Activated CD8-positive, alpha-beta T cell treated with anti-CD3 and anti-CD28 coated beads, Interleukin-2, amount 10 ng/mL, durations not matched to agents 7 days and 5 days (primary cell): ENCODE data around the gene ADAMTSL2. TPM values are rescaled to one million over a fixed set of nuclear protein-coding genes. Genes with fewer than 3 reads are reported as not detected.

Experiments used
- ATAC-seq: fragments of 150-1000 bp; cut with Tn5 transposase; one replicate; pipeline ENCODE4 v1.10.0; 2021; ENCODE audit warnings: moderate library complexity
- CTCF ChIA-PET: fragments of 350-600 bp; sonication (Branson Sonifier 250); formaldehyde crosslinking; loops from one replicate; lab custom pipeline; 2021; ENCODE audit warnings: antibody characterized with exemption; lab: Charles Lee
- POLR2A ChIA-PET: fragments of 350-600 bp; sonication (Branson Sonifier 250); formaldehyde crosslinking; loops from one replicate; lab custom pipeline; 2021; ENCODE audit warnings: antibody characterized with exemption; lab: Charles Lee
- DNase-seq: peaks from one replicate; pipeline ENCODE4 v3.0.0-alpha.2; 2020
- H3K27ac Mint-ChIP-seq: one replicate; pipeline ENCODE4 v1.8.0; 2021; ENCODE audit warnings: mild to moderate bottlenecking, mixed read lengths
- H3K27me3 Mint-ChIP-seq: one replicate; pipeline ENCODE4 v1.8.0; 2021; ENCODE audit warnings: low read depth, mixed read lengths
- H3K36me3 Mint-ChIP-seq: one replicate; pipeline ENCODE4 v1.8.0; 2021; ENCODE audit warnings: low read depth, mixed read lengths
- H3K4me1 Mint-ChIP-seq: one replicate; pipeline ENCODE4 v1.8.0; 2021; ENCODE audit warnings: low read depth, mixed read lengths
- H3K4me3 Mint-ChIP-seq: one replicate; pipeline ENCODE4 v1.8.0; 2021; ENCODE audit warnings: mild to moderate bottlenecking, mixed read lengths
- H3K9me3 Mint-ChIP-seq: one replicate; pipeline ENCODE4 v1.8.0; 2022; ENCODE audit warnings: mixed read lengths; ENCODE audit not compliant: insufficient read depth
- total RNA-seq, 2 experiments: library from RNA; stranded (reverse); gene quantifications; one replicate each; pipeline ENCODE4 v1.2.3, GENCODE V29; 2021

ADAMTSL2 gene
- total RNA-seq, 2 experiments from 2014 or later: not detected

DNA sequence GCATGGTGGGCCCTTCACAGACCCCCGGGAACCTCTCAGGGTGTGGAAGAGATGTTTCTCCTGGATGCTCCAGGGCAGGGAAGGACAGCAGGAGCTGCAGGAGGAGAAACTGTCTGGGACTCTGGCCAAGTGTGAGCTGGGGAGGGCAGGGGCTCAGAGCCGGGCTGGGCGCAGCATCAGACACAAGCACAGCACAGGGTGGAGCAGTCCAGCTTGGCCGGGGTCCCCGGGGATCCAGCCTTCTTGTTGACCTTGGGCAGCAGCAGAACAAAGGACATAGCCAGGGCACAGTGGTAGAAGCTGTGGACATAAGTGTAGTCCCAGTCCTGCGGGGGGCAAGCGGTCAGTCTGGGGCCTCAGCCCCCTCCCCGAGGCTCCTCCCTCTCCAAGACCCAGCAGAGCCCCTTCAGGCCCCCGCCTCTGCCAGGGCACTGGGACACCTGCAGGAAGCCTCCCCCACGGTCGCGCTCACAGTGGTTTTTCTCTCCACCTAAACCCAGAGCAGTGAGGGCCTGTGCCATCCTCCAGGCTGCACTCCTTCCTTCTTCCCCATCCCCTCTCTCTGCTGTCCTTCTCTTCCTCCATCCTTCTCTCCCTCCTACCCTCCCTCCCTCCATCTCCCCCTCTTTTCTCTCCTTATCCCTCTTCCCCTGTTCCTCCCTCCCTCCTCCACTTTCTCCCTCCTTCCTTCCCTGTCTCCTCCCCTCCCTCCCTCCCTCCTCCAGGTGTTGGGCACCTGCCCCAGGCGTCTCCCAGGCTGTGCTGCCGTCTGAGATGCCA, 19.9 kb upstream of the ADAMTSL2 start:
- H3K9me3 Mint-ChIP-seq: no peaks in the 10 kb centered on the region
- H3K4me3 Mint-ChIP-seq: no peak overlapping the region
- no peak for DNase-seq
- ATAC-seq: no peak
- CTCF ChIA-PET: interaction anchor here (0.8 kb wide), 1 partner anchor 28 kb away, joined by 3 read pairs; no protein-coding TSS in a partner anchor
- H3K27ac Mint-ChIP-seq: no peak overlapping the region
- H3K36me3 Mint-ChIP-seq: no peaks in the 10 kb centered on the region
- POLR2A ChIA-PET: no interaction called here
- no peaks in the 10 kb centered on the region for H3K27me3 Mint-ChIP-seq
- H3K4me1 Mint-ChIP-seq: peaks cover 3% of the 10 kb centered on the region

GRCh38 chr9:133515240-133515610, 19.3 kb upstream of the ADAMTSL2 start:
- ChIA-PET POLR2A (no interaction called here), CTCF (no interaction called here)
- DNase-seq (no peak), ATAC-seq (no peak)
- Mint-ChIP-seq H3K27ac (no peak overlapping the region), H3K27me3 (no peaks in the 10 kb centered on the region), H3K9me3 (no peaks in the 10 kb centered on the region), H3K36me3 (no peaks in the 10 kb centered on the region), H3K4me3 (no peak overlapping the region), H3K4me1 (no peaks in the 10 kb centered on the region)

GRCh38 chr9:133515615-133516255, 18.8 kb upstream of the ADAMTSL2 start:
- POLR2A ChIA-PET: no interaction called here
- H3K27me3 Mint-ChIP-seq: no peaks in the 10 kb centered on the region

GRCh38 chr9:133516256-133516960, 18.1 kb upstream of the ADAMTSL2 start:
- H3K36me3 Mint-ChIP-seq: no peaks in the 10 kb centered on the region
- H3K9me3 Mint-ChIP-seq: no peaks in the 10 kb centered on the region
- POLR2A ChIA-PET: no interaction called here
- no peak for ATAC-seq
- H3K27ac Mint-ChIP-seq: no peak overlapping the region
- no peak for DNase-seq
- H3K27me3 Mint-ChIP-seq: no peaks in the 10 kb centered on the region
- CTCF ChIA-PET: no interaction called here
- H3K4me3 Mint-ChIP-seq: no peak overlapping the region
- no peaks in the 10 kb centered on the region for H3K4me1 Mint-ChIP-seq

More at GRCh38 chr9:133515615-133516255, 18.8 kb upstream of the ADAMTSL2 start:
- no peaks in the 10 kb centered on the region for H3K4me1 Mint-ChIP-seq
- DNase-seq (no peak), ATAC-seq (no peak)
- H3K27ac Mint-ChIP-seq: no peak overlapping the region
- H3K9me3 Mint-ChIP-seq: no peaks in the 10 kb centered on the region
- H3K4me3 Mint-ChIP-seq: no peak overlapping the region
- CTCF ChIA-PET: no interaction called here
- no peaks in the 10 kb centered on the region for H3K36me3 Mint-ChIP-seq

- no peaks in the 10 kb centered on the region for H3K36me3 Mint-ChIP-seq
- H3K27ac Mint-ChIP-seq: no peak overlapping the region
- CTCF ChIA-PET: no interaction called here
- no peaks in the 10 kb centered on the region for H3K9me3 Mint-ChIP-seq
- no peak overlapping the region for H3K4me3 Mint-ChIP-seq
- ATAC-seq (no peak), DNase-seq (no peak)
- POLR2A ChIA-PET: no interaction called here
- no peaks in the 10 kb centered on the region for H3K4me1 Mint-ChIP-seq
- H3K27me3 Mint-ChIP-seq: no peaks in the 10 kb centered on the region
These were observed 17.5 kb upstream of the ADAMTSL2 start for GRCh38 chr9:133516961-133517350.

GRCh38 chr9:133517711-133518110, 16.8 kb upstream of the ADAMTSL2 start:
- Mint-ChIP-seq H3K9me3 (no peaks in the 10 kb centered on the region), H3K27ac (no peak overlapping the region), H3K36me3 (no peaks in the 10 kb centered on the region), H3K4me3 (no peak overlapping the region), H3K27me3 (no peaks in the 10 kb centered on the region), H3K4me1 (no peaks in the 10 kb centered on the region)
- ATAC-seq (no peak), DNase-seq (no peak)
- ChIA-PET POLR2A (interaction anchor here (0.9 kb wide), 1 partner anchor 8 kb away, joined by 3 read pairs; no protein-coding TSS in a partner anchor), CTCF (no interaction called here)

DNA sequence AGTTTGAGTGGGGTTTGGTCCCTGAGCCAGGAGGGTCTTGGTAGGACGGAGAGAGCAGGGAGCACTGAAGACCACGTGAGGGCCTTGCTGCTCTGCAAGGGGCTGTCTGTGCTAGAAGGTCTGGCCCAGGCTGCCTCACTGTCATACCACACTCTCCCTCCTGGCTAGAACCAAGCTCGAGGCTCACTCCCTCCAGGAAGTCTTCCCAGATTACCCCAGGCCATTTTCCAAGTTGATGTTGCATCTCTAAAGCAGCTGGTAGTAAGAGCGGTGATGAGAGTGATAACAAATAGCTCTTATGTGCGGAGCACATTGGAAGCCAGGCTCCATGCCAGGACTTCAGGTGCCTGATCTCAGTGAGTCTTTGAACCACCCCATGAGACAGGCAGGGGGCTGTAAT, 16.3 kb upstream of the ADAMTSL2 start:
- ChIA-PET CTCF (no interaction called here), POLR2A (interaction anchor here (0.9 kb wide), 1 partner anchor 9 kb away, joined by 3 read pairs; no protein-coding TSS in a partner anchor)
- Mint-ChIP-seq H3K9me3 (no peaks in the 10 kb centered on the region), H3K27me3 (no peaks in the 10 kb centered on the region), H3K36me3 (no peaks in the 10 kb centered on the region), H3K4me3 (no peak overlapping the region), H3K4me1 (no peaks in the 10 kb centered on the region), H3K27ac (no peak overlapping the region)
- ATAC-seq (no peak), DNase-seq (no peak)

DNA sequence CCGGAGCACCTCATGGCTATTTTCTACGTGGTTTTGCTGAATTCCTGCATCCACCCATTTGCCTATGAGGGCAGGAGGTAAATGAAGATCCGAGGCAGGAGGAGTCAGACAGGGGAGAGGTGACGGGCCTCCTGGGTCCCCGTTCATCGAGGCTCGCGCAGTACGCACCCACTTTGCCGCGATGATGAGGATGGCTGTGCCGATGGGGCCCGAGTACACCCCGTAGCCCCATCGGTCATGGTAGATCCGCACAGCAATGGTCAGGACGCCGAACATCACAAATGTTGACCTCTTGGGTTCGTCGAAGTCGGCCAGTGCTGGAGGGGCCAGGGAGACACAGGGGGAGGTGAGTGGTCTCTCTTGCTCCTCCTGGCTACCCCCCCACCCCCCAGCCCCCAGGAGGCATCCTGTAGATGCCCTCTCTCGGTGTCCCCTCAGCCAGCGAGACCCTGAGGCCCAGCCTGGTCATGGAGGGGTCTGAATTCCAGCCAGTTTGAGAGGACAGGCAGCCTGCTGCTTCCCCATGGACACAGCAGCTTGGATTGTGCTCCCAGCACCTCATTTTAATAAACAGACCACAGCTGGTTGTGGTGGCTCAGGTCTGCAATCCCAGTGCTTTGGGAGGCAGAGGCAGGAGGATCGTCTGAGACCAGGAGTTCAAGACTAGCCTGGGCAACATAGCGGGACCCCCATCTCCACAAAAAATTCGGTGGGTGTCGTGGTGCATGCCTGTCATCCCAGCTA, 15.6 kb upstream of the ADAMTSL2 start:
- DNase-seq: no peak
- no peak overlapping the region for H3K27ac Mint-ChIP-seq
- H3K4me3 Mint-ChIP-seq: no peak overlapping the region
- H3K27me3 Mint-ChIP-seq: no peaks in the 10 kb centered on the region
- CTCF ChIA-PET: no interaction called here
- no peak for ATAC-seq
- H3K36me3 Mint-ChIP-seq: no peaks in the 10 kb centered on the region
- H3K4me1 Mint-ChIP-seq: no peaks in the 10 kb centered on the region
- H3K9me3 Mint-ChIP-seq: no peaks in the 10 kb centered on the region
- POLR2A ChIA-PET: interaction anchor here (0.9 kb wide), 1 partner anchor 9 kb away, joined by 3 read pairs; no protein-coding TSS in a partner anchor

DNA sequence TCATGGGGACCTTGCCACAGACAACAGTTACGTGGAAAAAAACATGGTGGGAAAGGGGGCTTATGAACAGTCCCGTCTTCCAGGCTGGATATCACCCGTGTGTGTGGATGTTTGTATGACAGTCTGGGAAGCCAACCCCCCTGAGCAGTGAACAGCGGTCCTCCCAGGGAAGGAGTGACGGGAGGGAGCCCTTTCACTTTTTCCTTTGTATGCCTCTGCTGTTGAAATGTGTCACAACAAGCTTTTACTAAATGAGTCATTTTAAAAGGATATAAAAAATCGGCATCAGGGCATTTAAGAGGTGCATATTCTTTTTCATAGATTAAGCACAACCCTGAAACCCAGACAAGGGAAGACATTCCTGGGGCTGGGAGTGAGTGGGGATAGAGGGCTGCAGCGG, 14.8 kb upstream of the ADAMTSL2 start:
- no peaks in the 10 kb centered on the region for H3K36me3 Mint-ChIP-seq
- ChIA-PET CTCF (no interaction called here), POLR2A (no interaction called here)
- DNase-seq (no peak), ATAC-seq (no peak)
- no peak overlapping the region for H3K4me3 Mint-ChIP-seq
- H3K9me3 Mint-ChIP-seq: no peaks in the 10 kb centered on the region
- no peaks in the 10 kb centered on the region for H3K4me1 Mint-ChIP-seq
- no peaks in the 10 kb centered on the region for H3K27me3 Mint-ChIP-seq
- no peak overlapping the region for H3K27ac Mint-ChIP-seq

- POLR2A ChIA-PET: interaction anchor here (1.3 kb wide), 1 partner anchor 11 kb away, joined by 4 read pairs; no protein-coding TSS in a partner anchor
- Mint-ChIP-seq H3K36me3 (no peaks in the 10 kb centered on the region), H3K27ac (no peak overlapping the region), H3K27me3 (no peaks in the 10 kb centered on the region), H3K4me3 (no peak overlapping the region), H3K4me1 (no peaks in the 10 kb centered on the region), H3K9me3 (no peaks in the 10 kb centered on the region)
- CTCF ChIA-PET: no interaction called here
- no peak for DNase-seq
- no peak for ATAC-seq
These were observed 14.2 kb upstream of the ADAMTSL2 start for GRCh38 chr9:133520121-133520835.
